ENCODE measurements around the gene CREG1.
"Not testable (repeated sequence)": the region's sequence is repeated elsewhere in the genome, so short reads cannot be mapped to it uniquely, and the experiment has no call there.

Gene CREG1

DNA sequence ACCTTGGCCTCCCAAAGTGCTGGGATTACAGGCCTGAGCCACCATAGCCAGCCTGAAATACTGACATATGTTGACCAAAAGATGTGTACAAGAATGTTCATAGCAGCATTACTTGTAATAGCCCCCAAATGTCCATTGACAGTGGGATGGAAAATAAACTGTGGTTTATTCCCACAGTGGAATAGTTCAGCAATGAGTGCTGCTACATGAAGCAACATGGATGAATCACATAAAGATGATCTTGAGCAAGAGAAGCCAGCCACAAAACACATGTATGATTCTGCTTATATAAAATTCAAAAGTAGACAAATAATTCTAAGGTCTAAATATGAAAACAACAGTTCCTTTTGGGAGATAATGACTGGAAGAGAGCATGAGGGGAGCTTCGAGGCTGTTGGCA is 9.1 kb upstream of the CREG1 start:
- TF ChIP-seq TAF1 (IDR thresholded peaks at IDR 0.05; ENCODE audit: borderline replicate concordance, low read depth, low read length): no peak
- TF ChIP-seq POLR2AphosphoS5 (IDR thresholded peaks at IDR 0.05; ENCODE audit: low read depth, low read length): no peak
- no peak for TF ChIP-seq POLR2A (IDR thresholded peaks at IDR 0.05; ENCODE audit: low read depth, low read length)
- DNase-seq (ENCODE audit: insufficient read length) (no peak), FAIRE-seq (no peak)

GRCh38 chr1:167561753-167562152 is 8.2 kb upstream of the CREG1 start:
- FAIRE-seq (no peak), DNase-seq (ENCODE audit: insufficient read length) (no peak)
- TF ChIP-seq POLR2AphosphoS5 (IDR thresholded peaks at IDR 0.05; ENCODE audit: low read depth, low read length): no peak
- TF ChIP-seq POLR2A (IDR thresholded peaks at IDR 0.05; ENCODE audit: low read depth, low read length): no peak
- no peak for TF ChIP-seq TAF1 (IDR thresholded peaks at IDR 0.05; ENCODE audit: borderline replicate concordance, low read depth, low read length)

- FAIRE-seq: peak; percentile 98
These were observed 2.6 kb upstream of the CREG1 start for GRCh38 chr1:167555971-167556714.

DNA sequence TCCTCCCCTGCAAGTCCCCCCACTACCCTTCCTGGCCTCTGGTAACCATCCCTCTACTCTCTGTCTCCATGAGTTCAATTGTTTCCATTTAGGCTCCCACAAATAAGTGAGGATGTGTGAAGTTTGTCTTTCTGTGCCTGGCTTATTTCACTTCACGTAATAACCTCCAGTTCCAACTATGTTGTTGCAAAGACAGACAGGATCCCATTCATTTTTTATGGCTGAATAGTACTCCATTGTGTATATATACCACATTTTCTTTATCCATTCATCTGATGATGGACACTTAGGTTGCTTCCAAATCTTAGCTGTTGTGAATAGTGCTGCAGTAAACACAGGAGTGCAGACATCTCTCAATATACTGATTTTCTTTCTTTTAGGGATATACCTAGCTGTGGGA is 1.5 kb upstream of the CREG1 start:
- not testable (repeated sequence) for FAIRE-seq; DNase-seq (ENCODE audit: insufficient read length)

More at GRCh38 chr1:167555971-167556714, 2.6 kb upstream of the CREG1 start:
- DNase-seq (ENCODE audit: insufficient read length): no peak
- TF ChIP-seq POLR2AphosphoS5 (IDR thresholded peaks at IDR 0.05; ENCODE audit: low read depth, low read length) (no peak), TAF1 (IDR thresholded peaks at IDR 0.05; ENCODE audit: borderline replicate concordance, low read depth, low read length) (no peak), POLR2A (IDR thresholded peaks at IDR 0.05; ENCODE audit: low read depth, low read length) (no peak)

DNA sequence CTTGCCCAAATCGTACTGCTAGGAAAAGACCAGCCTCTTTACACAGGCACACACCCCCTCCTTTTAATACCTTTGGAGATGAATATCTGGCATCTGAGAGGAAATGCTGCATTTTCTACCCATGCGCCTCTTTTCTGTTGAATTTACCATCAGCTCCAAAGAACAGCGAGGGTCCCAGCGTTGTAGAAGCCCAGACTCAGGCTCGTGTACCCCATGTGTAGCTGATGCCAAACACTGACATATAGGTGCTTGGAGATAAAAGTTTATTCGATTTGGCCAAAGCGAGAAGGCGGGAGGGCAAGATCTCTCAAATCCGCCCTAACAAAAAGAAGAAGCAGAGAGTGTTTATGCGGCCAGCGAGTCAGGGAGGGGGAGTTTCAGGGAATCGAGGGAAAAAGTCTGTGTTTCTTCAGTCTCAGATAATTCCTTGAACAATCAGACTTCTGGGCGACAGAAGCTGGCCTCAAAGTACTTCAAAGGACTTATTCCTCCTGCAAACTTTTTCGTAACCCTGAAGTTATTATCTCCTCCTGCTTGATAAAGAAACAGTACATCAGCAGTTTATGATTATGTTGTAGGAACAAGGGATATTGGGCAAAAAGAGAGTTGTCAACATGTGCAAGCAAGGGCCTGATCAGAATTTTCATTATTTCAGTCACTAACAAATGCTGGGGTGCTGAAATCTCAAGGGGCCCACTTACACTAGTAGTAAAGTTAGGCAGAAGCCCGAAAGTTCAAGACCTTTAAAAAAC is 642 bp upstream of the CREG1 start:
- DNase-seq (ENCODE audit: insufficient read length) (no peak), FAIRE-seq (peak; percentile 40)
- TF ChIP-seq POLR2A (IDR thresholded peaks at IDR 0.05; ENCODE audit: low read depth, low read length) (no peak), TAF1 (IDR thresholded peaks at IDR 0.05; ENCODE audit: borderline replicate concordance, low read depth, low read length) (no peak), POLR2AphosphoS5 (IDR thresholded peaks at IDR 0.05; ENCODE audit: low read depth, low read length) (no peak)

DNA sequence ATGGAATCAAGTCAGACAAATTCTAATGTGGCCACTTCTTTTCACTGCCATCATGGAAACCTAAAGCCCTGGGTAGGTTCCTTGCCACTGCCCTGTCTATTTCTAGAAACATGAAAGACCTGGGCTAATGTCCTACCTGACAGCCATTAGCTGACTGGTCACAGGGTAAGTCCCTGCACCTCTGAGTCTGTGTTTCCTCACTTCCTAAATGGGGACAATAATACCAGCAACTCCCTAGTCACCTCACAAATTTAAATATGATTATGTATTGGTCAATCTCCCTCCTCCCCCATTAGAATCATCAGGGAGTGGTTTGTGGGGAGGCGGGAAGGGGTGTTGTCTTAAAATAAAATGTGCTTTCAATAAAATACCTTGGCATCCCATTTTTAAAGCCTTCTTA is 2.2 kb downstream of the CREG1 start:
- FAIRE-seq (no peak), DNase-seq (ENCODE audit: insufficient read length) (no peak)
- TF ChIP-seq POLR2A (IDR thresholded peaks at IDR 0.05; ENCODE audit: low read depth, low read length) (no peak), TAF1 (IDR thresholded peaks at IDR 0.05; ENCODE audit: borderline replicate concordance, low read depth, low read length) (no peak), POLR2AphosphoS5 (IDR thresholded peaks at IDR 0.05; ENCODE audit: low read depth, low read length) (no peak)

DNA sequence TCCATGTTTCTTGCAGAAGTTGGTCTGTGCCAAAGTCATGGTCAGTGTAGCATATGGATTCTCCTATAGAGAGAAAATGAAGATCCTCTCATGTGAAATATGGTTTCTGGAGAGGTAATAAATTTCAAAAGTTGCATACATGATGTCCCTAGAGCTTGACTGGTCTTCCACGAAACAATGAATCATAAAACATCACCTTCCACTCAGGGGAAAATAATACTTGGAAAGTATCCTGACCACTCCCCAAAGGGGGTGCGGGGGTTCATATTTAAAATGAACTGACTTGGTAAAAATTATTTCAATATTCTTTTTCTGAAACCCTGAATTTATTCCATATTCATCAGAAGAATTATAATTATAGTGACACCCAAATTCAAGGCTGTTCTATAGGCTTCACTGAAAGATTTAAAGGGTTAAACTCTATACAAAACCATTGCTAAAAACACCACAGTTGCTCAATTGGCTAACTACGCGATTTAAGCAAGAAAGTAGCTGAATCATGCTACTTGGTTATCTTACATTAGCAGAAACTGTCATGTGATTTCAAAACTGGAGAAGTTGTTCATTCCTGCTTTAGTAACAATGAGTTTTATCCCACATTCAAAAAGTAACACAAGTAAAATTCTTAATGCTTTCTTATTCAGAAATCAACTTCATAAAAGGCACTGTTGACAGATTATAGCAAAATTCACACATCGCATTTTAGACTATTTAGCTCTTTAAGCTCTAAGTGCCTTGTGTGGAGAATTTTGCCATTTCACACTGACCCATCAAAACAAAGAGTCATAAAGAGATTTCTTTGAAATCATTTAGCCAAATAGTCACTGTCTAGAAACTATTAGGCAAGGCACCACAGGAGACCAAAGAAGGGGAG is 5.3 kb downstream of the CREG1 start:
- DNase-seq (ENCODE audit: insufficient read length) (no peak), FAIRE-seq (no peak)
- TF ChIP-seq POLR2A (IDR thresholded peaks at IDR 0.05; ENCODE audit: low read depth, low read length) (no peak), TAF1 (IDR thresholded peaks at IDR 0.05; ENCODE audit: borderline replicate concordance, low read depth, low read length) (no peak), POLR2AphosphoS5 (IDR thresholded peaks at IDR 0.05; ENCODE audit: low read depth, low read length) (no peak)

DNA sequence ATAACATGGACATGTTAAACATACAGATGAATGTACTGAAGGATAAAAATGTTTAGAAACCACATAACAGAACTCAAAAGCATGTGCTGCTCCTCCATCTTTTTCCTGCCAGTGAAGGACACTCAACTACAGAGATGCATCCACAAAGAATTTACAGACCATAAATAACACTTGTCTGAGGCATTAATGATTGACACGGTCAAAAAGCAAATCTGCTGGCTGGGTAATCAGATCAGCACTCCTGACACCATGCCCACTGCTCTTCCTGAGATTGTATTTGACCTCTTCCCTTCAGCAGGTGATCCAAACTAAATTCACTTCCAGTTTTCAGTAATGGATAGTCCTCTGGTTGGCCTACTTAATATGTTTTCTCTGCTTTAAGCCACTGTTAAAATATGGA is 6.6 kb downstream of the CREG1 start:
- DNase-seq (ENCODE audit: insufficient read length) (no peak), FAIRE-seq (no peak)
- TF ChIP-seq TAF1 (IDR thresholded peaks at IDR 0.05; ENCODE audit: borderline replicate concordance, low read depth, low read length) (no peak), POLR2AphosphoS5 (IDR thresholded peaks at IDR 0.05; ENCODE audit: low read depth, low read length) (no peak), POLR2A (IDR thresholded peaks at IDR 0.05; ENCODE audit: low read depth, low read length) (no peak)

DNA sequence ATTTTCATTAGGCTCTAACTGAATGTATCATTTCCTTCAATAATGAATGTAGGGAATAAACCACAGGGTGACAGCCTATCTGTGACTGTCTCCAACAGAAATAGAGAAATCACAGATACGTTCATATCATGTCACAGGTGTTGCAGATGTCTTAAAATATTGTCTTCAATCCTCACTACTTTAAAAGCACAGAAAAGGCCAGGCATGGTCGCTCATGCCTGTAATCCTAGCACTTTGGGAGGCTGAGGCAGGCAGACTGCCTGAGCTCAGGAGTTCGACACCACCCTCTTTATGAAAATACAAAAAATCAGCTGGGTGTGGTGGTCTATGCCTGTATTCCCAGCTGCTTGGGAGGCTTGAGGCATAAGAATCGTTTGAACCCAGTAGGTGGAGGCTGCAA is 8.2 kb downstream of the CREG1 start:
- DNase-seq (ENCODE audit: insufficient read length): no peak
- FAIRE-seq: no peak
- TF ChIP-seq POLR2A (IDR thresholded peaks at IDR 0.05; ENCODE audit: low read depth, low read length) (no peak), POLR2AphosphoS5 (IDR thresholded peaks at IDR 0.05; ENCODE audit: low read depth, low read length) (no peak), TAF1 (IDR thresholded peaks at IDR 0.05; ENCODE audit: borderline replicate concordance, low read depth, low read length) (no peak)

DNA sequence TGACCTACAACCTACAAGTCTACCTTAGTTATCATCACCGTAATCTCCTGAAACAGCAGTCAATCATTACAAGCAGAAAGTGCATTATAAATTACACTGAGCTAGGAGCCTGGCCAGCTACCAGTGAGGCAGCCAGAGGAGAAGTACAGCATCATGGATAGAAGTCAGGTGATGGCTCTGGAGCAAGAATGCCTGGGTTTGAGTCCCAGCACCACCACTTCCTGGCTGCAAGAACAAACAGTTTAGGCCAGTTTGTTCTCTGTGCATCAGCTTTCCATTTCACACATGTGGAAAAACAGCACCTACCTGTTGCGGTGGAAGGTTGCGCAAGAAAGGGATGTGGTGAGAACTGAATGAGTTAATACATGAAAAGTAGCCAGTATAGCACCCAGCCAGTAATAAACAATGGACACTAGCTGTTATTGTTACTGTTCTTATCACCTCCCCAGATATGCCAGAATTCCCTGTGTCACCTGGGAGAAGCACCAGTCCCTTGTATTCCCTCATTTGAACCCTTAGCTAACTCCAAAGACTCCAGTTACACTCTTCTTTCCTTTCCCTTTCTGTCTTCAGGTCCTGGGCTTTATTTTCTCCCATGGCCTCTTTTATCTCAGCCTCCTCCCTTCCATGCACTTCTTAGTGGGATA is 9.0 kb downstream of the CREG1 start:
- TF ChIP-seq TAF1 (IDR thresholded peaks at IDR 0.05; ENCODE audit: borderline replicate concordance, low read depth, low read length) (no peak), POLR2A (IDR thresholded peaks at IDR 0.05; ENCODE audit: low read depth, low read length) (no peak), POLR2AphosphoS5 (IDR thresholded peaks at IDR 0.05; ENCODE audit: low read depth, low read length) (no peak)
- DNase-seq (ENCODE audit: insufficient read length): no peak
- FAIRE-seq: no peak

Measured in GM12892 (cell line).